GM12874 (cell line): Measurements from ENCODE around the gene LRP2.

ENCODE experiments used
- TF ChIP-seq, protein P1 (sequence below): IDR thresholded peaks from 2 replicates; pipeline ENCODE4 v1.5.1; 2011; ENCODE audit warnings: low read depth, mild to moderate bottlenecking, control low read depth, low read length, moderate library complexity; ENCODE audit not compliant: insufficient read depth

LRP2 gene

DNA sequence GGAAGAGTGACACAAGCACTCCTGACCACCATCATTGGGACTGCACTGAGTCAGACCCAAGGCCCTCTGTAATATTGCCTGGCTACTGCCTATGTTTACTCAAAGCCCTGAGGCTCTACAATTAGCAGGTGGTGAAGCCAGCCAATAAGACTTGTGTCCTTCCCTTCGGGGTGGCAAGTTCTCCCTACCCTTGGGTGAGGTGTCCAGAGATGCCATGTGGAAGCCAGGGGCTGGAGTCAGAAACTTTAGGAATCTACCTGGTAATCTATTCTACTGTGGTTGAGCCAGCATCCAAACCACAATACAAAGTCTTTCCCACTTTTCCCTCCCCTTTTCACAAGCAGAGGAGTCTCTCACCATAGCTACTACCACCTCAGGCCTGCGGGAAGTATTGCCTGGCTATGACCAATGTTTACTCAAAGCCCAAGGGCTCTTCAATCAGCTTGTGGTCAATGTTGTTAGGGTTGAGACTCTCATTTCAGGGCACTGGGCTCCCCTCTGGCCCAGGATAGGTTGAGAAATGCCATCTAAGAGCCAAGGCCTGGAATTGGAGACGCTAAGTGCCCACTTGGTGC is 275.4 kb downstream of the LRP2 start:
- TF ChIP-seq, protein P1, sequence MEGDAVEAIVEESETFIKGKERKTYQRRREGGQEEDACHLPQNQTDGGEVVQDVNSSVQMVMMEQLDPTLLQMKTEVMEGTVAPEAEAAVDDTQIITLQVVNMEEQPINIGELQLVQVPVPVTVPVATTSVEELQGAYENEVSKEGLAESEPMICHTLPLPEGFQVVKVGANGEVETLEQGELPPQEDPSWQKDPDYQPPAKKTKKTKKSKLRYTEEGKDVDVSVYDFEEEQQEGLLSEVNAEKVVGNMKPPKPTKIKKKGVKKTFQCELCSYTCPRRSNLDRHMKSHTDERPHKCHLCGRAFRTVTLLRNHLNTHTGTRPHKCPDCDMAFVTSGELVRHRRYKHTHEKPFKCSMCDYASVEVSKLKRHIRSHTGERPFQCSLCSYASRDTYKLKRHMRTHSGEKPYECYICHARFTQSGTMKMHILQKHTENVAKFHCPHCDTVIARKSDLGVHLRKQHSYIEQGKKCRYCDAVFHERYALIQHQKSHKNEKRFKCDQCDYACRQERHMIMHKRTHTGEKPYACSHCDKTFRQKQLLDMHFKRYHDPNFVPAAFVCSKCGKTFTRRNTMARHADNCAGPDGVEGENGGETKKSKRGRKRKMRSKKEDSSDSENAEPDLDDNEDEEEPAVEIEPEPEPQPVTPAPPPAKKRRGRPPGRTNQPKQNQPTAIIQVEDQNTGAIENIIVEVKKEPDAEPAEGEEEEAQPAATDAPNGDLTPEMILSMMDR, result no peak

DNA sequence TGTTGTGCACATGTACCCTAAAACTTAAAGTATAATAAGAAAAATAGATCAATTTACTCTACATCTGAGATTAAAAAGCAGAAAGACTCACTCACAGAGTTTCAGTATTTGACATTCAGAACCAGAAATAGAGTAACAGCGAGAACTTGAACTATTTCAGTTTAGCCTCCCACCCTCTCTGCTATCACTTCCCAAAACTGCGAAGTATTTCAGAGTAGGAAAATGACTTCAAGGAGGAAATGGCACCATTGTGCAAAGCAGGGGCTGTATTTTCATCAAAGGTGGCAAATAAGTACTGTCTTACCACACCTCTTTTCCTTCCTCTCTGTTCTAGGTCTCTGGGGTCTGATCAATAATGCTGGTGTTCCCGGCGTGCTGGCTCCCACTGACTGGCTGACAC is 279.3 kb downstream of the LRP2 start:
- TF ChIP-seq, protein P1, result no peak

DNA sequence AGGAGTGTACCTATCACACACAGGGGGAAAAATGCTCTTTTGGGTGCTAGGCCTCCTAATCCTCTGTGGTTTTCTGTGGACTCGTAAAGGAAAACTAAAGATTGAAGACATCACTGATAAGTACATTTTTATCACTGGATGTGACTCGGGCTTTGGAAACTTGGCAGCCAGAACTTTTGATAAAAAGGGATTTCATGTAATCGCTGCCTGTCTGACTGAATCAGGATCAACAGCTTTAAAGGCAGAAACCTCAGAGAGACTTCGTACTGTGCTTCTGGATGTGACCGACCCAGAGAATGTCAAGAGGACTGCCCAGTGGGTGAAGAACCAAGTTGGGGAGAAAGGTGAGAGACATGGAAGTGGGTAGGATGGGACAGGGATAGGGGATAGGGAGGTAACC is 280.8 kb downstream of the LRP2 start:
- TF ChIP-seq, protein P1, result no peak

DNA sequence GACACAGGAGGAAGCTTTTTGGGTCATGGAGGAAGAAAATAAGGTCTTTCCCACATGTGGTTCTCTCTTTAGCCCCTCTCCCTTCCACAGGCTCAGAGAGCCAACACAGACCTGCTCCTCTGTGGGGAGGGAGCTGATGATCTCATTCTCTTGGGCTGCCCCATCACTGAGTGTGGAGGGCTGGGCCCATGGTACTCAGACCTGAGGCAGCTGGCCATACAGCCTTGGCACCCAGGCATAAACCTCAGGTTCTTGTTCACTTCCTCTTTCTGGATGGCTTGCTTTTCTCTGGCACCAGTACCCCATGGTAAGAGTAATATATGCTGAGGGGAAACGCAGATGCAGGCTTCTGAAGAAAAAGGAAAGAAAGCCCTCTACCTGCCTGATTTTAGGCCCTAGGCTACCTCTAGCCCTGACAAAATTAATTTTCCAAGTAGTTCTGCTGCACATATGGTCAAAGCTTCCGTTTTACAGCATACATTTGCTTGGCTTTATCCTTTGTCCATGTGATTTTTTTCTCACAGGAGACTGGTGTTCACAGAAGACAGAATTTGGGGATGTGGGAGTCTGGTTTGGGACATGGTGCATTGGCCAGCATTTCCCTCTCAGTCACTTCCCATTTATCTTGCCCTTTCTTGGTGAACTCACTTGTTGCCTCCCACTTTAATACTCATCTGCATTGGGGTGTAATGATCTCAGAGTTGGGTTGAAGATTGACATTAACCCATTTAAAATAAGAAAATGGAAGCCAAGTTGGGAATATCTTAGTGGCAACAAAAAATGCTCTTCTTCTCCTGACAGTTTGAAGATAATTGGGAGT is 281.9 kb downstream of the LRP2 start:
- TF ChIP-seq, protein P1, result no peak

DNA sequence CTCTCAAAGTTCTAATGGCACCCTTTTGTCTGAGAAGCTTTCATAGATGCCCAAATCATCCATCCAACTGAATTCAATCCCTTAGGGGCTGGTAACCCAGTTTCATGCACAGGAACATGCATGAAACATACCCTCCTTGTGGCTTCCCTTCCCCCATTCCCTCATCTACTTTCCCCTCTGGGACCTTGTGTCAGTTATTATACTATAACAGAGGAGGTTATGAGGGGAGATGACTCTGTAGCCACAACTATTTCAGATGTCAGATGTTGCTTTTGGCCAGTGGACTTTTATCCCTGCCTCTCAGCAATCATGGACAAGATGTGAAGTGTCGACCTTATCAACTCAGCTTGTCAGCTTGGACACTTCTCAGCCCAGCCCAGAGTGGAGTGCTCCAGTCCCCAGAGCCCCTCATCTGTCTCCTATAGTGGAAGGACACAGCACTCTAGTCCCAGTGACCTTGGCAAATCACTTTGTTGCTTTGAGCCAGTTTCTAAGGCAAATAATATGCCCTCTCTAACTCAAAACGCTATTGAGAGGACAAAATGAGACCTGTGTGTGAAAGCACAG is 284.6 kb downstream of the LRP2 start:
- TF ChIP-seq, protein P1, result no peak
